H1 (cell line): ENCODE measurements around the gene EFEMP1. TPM values are rescaled to one million over a fixed set of nuclear protein-coding genes. Genes with fewer than 3 reads are reported as not detected.

ENCODE experiments used
- BRCA1 ChIP-seq: IDR thresholded peaks from 2 replicates; pipeline ENCODE4 v1.6.1; 2012; ENCODE audit warnings: low read depth, low read length, improper control_type of control experiment
- CBX5 ChIP-seq: fragments of 300-800, 300-1000 bp; sonication (generic); IDR thresholded peaks from 2 replicates; pipeline ENCODE4 v1.7.1; 2016; ENCODE audit warnings: antibody characterized with exemption, low read length, low read depth
- CHD1 ChIP-seq: IDR thresholded peaks from 2 replicates; pipeline ENCODE4 v1.6.1; 2012; ENCODE audit warnings: low read depth, low read length, improper control_type of control experiment
- CTCF ChIP-seq, 3 experiments: IDR thresholded peaks; 1 replicate in 2 of 3; 2 replicates in 1 of 3; pipeline versions ENCODE4 v1.5.1 to v1.6.1; 2011; ENCODE audit warnings: low read length in 3 of 3, mild to moderate bottlenecking in 3 of 3, inconsistent platforms in 2 of 3, low read depth in 1 of 3, moderate library complexity in 1 of 3; ENCODE audit not compliant: insufficient read depth in 1 of 3; ENCODE audit errors: control extremely low read depth in 1 of 3
- HDAC6 ChIP-seq: IDR thresholded peaks from one replicate; pipeline ENCODE4 v1.7.1; 2012; ENCODE audit warnings: low read depth, mild to moderate bottlenecking, inconsistent platforms, low read length, moderate library complexity
- USF2 ChIP-seq: IDR thresholded peaks from 2 replicates; pipeline ENCODE4 v1.6.1; 2011; ENCODE audit warnings: low read length, improper control_type of control experiment
- ZNF274 ChIP-seq: IDR thresholded peaks from 2 replicates; pipeline ENCODE4 v1.7.0; 2012; ENCODE audit warnings: low read length, borderline replicate concordance; ENCODE audit errors: extremely low read depth
- polyA plus RNA-seq, 7 experiments: library from polyadenylated mRNA; depleted of rRNA in 3 of 7; stranded (reverse) in 5 of 7; unstranded in 2 of 7; fragments of >200 nt in 5 of 7; fragments of 200-250 nt in 2 of 7; gene quantifications; 1 replicate in 5 of 7; 2 replicates in 1 of 7; 4 replicates in 1 of 7; pipeline versions ENCODE4 v1.2.1 to v1.2.3, GENCODE V29; 2011 to 2013; ENCODE audit warnings: missing spikeins in 2 of 7, mixed read lengths in 2 of 7
- total RNA-seq: library from RNA; stranded (reverse); fragmentation: NEBNext Ultra II Directional; extraction: Animal tissue kit (Norgen Biotek cat#: 25700); gene quantifications from 2 replicates; pipeline ENCODE4 v1.2.1, GENCODE V29; 2021

EFEMP1 gene
- total and polyA plus RNA-seq, 2 of the 8 experiments (the other 6 are each of a cell fraction or from before 2014, with no cell fraction given), result 15.5 to 19.7 TPM

GRCh38 chr2:55966401-55967118 lies 43.0 kb upstream of the EFEMP1 start (continued):
- TF ChIP-seq CTCF (IDR thresholded peaks at IDR 0.05; ENCODE audit: control extremely low read depth in 1 of 3, insufficient read depth in 1 of 3, low read depth in 1 of 3, low read length in 3 of 3), result peak in 1 of 3 experiments; percentile 8; a peak in 1 of 4 replicates
- TF ChIP-seq CBX5, result no peak
- no peak for TF ChIP-seq USF2
- TF ChIP-seq HDAC6, result no peak
- no peak for TF ChIP-seq ZNF274
- no peak for TF ChIP-seq CHD1
- TF ChIP-seq BRCA1, result no peak
